Myometrial cell (primary cell): ENCODE results near the gene PIP4K2B. TPM values are rescaled to one million over a fixed set of nuclear protein-coding genes. Genes with fewer than 3 reads are reported as not detected.

Experiments used
- total RNA-seq: library from RNA; depleted of rRNA; stranded (reverse); fragments of >200 nt; gene quantifications from 2 replicates; pipeline ENCODE4 v1.2.3, GENCODE V29; 2015

PIP4K2B gene
- 40.6 and 46.6 TPM in 2 replicates for total RNA-seq

DNA sequence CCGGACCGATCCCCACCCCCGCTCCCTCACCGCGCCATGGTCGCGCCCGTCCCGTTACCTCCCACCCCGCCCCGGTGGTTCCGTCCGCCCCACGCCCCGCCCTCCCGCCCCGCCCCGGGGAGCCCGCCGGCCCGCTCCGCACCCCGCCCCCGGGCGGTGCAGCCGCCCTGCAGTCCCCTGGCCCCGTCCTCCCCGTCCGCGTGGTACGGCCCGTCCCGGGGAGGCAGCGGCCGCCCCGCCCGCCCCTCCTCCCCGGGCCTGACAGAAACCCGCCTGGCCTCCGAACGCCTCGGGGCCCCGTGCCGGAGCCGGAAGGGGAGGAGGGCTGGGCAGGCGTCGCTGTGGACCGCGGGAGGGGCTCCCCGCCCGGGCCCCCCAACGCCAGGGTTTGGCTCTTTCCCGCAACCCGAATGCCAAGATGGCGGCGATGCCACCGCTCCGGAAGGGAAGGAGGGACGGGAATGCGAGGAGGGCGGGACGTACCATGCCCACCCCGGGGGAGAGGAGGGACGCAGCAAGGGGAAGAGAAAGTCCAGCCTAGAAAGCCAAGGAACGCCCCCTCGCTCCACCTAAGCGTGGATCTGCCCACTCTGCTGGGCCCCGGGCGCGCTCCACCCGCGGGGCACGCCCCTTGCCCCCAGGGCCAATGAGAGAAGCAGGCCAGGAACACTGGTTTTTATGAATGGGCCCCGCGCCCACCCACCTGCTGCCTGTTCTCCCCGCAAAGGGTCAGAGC lies at the start of gene PIP4K2B:
TSS of gene PIP4K2B (minus strand) at position 56 of the 736 bp plus-strand sequence. CDS start 132 bp downstream, outside the sequence.

DNA sequence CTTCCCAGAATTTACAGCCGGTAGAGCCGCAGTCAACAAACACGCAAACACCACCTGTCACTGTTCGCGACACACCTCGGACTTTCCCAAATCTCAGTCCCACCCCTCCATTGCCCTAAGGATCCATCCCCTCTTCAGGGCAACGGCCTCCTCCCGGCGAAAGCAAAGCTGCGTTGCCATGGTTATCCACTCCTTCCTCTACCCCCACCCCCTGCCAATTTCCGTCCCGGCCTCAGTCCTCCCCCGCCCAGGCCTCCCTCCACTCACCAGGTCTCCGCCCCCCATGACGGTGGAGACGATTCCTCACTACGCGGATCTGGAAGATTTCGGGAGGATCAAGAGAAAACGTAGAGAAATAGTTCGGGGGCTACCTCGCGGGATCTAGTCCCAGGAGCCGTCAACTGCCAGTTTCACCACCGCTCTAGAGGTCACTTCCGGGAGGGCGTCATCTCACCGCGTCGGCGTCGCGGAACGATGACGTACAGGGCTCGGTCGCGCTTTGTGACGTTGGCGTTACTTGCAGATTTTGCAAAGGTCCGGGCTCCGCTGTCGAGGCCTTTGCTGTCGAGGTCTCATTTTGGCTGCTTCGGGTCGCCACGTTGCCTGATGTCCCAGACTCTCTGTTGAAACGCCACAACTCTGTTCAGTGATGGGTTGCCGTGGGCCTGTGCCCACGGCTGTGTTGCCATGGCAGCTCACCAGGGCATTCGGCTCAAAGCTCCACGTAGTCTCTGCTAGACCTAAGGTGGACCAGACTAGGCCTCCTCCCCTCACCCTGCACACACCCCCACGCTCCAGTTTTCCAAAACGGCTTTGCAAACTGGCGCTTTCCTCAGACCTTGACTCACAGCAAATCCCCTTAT lies 25.8 kb upstream of the PIP4K2B start, which contains the start of gene CWC25:
TSS of gene CWC25 (minus strand) at position 423 of the 863 bp plus-strand sequence. CDS start at position 285, 138 bp downstream.

DNA sequence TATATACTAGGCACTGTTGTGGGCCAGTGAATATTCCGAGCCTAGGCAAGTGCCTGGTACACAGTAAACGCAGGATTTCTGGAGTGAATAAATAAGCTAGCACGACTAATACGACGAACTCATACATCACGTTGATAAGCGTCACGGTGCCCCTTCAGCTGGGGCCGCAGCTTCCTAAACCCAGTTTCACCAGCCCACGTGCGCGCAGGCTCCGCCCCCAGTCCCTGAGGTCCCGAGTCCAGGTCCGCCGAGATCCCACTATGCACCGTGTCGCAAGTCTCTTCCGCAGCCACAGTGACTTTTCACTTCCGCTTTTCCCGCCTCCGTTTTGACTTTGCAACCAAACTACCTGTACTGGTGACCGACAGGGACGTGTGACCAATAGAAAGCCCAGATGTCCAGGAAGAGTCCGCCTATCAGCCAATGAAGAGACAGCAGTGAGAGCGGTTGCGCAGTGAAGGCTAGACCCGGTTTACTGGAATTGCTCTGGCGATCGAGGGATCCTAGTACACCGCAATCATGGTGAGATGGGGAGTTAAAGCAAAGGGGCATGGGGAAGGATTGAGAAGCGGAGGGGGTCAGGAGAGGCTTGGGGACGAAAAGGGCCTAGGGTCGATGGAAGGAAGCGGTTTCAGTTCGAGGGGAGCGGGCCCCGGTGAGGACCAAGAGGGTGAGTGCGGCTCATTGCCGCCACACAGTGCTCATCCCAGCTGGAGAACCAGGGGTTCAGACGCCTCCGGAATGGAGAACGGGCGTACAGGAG lies 46.9 kb downstream of the PIP4K2B start, which contains the start of gene PSMB3:
TSS of gene PSMB3 (plus strand) at position 434 of the 763 bp plus-strand sequence. CDS start at position 520, 86 bp downstream.

DNA sequence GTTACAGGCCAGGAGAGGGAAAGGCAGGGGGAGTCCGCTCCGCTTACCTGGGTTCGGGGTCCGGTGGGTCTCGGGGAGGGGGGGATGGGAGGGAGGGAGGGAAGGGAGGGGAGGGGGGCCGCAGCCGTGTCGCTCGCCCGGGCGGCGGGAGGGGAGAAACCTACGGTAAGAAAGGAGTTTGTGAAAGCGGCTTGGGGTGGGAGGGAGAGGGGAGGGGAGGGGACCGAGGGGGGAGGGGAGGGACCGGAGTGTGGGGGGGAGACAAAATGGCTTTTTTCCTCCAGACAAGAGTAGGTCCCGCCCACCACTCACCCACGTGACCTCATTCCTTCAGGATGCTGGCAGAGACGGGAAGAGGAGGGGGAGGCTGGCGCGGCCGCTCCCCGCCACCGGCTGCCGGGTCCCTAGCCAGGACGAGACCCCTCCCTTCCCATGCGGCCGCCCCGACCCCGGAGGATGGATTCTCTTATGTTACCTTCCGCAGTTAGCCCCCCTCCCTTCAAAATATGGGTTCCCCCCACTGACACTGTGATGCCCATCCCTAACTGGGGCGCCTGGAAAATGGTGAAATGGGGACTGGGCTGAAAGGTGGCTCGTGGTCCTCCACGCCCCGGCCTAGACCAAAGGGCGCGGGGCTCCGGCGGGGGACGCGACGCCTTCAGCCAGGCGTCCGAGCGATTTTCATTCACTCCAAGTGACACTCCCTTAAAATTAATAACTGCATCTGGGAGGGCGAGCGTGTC lies 51.0 kb downstream of the PIP4K2B start, which contains the start of gene PCGF2:
TSS of gene PCGF2 (minus strand) at position 188 of the 743 bp plus-strand sequence. CDS start 7,934 bp downstream, outside the sequence.

DNA sequence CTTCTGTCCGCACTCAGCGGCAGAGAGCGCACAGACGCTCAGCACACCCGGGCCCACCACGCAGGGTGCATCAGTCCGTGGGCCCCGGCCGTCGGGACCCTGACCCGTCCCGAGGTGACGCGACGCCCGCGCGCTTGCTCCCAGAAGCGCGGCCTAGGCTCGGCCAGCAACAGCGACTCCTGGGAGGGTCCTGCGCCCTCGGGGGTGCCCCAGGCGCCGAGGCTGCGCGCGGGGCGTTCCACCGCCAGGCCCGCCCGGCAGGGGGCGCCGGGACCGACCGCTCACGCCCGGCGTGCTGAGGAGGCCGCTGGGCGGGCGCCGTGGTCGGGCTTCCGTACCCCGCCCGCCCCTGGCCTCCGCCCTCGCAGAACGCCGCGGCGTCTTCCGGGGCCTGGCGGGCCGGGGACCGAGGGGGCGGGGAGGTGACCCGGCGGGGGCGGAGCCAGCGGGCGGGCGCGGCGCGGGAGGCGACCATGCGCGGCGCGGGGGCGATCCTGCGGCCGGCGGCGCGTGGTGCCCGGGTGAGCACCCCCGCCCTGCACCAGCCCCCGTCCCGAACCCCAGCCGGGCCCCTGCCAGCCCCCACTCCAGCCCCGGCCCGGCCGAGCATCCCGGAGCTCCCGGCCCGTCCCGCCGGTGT lies 69.3 kb downstream of the PIP4K2B start, which contains the start of gene CISD3:
TSS of gene CISD3 (plus strand) at position 456 of the 640 bp plus-strand sequence. CDS start at position 474, 18 bp downstream.

Other genes with a start within 250 kb of the PIP4K2B start
- gene SRCIN1, start 193.6 kb downstream of the PIP4K2B start, total RNA-seq = not detected in 2 replicates
- 0.58 and 0.71 TPM in 2 replicates for gene EPOP, start 124.6 kb downstream of the PIP4K2B start, total RNA-seq
- gene MLLT6, start 94.3 kb downstream of the PIP4K2B start, total RNA-seq = 8.4 and 13.3 TPM in 2 replicates
- 10.6 and 21.6 TPM in 2 replicates for gene CISD3, start 69.2 kb downstream of the PIP4K2B start, total RNA-seq
- 4.8 and 9.5 TPM in 2 replicates for gene PCGF2, start 51.2 kb downstream of the PIP4K2B start, total RNA-seq
- 369 and 423 TPM in 2 replicates for gene PSMB3, start 46.8 kb downstream of the PIP4K2B start, total RNA-seq
- gene CWC25, start 25.8 kb upstream of the PIP4K2B start, total RNA-seq = 9.2 and 9.9 TPM in 2 replicates
- gene RPL23, start 54.2 kb upstream of the PIP4K2B start, total RNA-seq = 1,125 and 1,274 TPM in 2 replicates
- 284 and 359 TPM in 2 replicates for gene LASP1, start 70.5 kb upstream of the PIP4K2B start, total RNA-seq
- gene FBXO47, start 167.8 kb upstream of the PIP4K2B start, total RNA-seq = not detected in 2 replicates